NCI-H1417 (cell line): ENCODE data around the gene SRD5A1.
A peak's percentile ranks its signal among the peaks of the same experiment; 100 is the strongest.

Source experiments
- DNase-seq, 3 experiments: peaks; one replicate each; lab custom pipeline; 2025; lab: John Stamatoyannopoulos, UW

SRD5A1 gene

GRCh38 chr5:6713274-6714225, 80.3 kb downstream of the SRD5A1 start, which contains the start of gene TENT4A:
TSS of gene TENT4A (plus strand) at chr5:6713432. CDS start at chr5:6713984, 552 bp downstream.
- peak; percentile 54 to 97 (median 56) for DNase-seq

- DNase-seq: peak; percentile 27 to 55 (median 52)
Observed at GRCh38 chr5:6714226-6715041, 81.2 kb downstream of the SRD5A1 start.

- DNase-seq: peak in 1 of 3 experiments; percentile 34
Observed at GRCh38 chr5:6715271-6715670, 82.0 kb downstream of the SRD5A1 start.

GRCh38 chr5:6715758-6716628, 82.8 kb downstream of the SRD5A1 start:
- peak in 2 of 3 experiments; percentile 6 to 34 for DNase-seq

- no peak for DNase-seq
Observed at GRCh38 chr5:6716629-6717149, 83.4 kb downstream of the SRD5A1 start.

GRCh38 chr5:6717247-6717646, 84.0 kb downstream of the SRD5A1 start:
- no peak for DNase-seq

- DNase-seq: peak in 1 of 3 experiments; percentile 24
Observed at GRCh38 chr5:6717687-6718086, 84.4 kb downstream of the SRD5A1 start.

GRCh38 chr5:6718161-6718681, 85.0 kb downstream of the SRD5A1 start:
- no peak for DNase-seq

- DNase-seq: no peak
Observed at GRCh38 chr5:6718718-6719117, 85.5 kb downstream of the SRD5A1 start.

GRCh38 chr5:6719417-6719816, 86.2 kb downstream of the SRD5A1 start:
- peak in 1 of 3 experiments; percentile 6 for DNase-seq

GRCh38 chr5:6719896-6720560, 86.8 kb downstream of the SRD5A1 start:
- DNase-seq: no peak

GRCh38 chr5:6720561-6720921, 87.3 kb downstream of the SRD5A1 start:
- DNase-seq: no peak

- no peak for DNase-seq
Observed at GRCh38 chr5:6721442-6721841, 88.2 kb downstream of the SRD5A1 start.

GRCh38 chr5:6722015-6722414, 88.8 kb downstream of the SRD5A1 start:
- no peak for DNase-seq

- DNase-seq: no peak
Observed at GRCh38 chr5:6723122-6723815, 90.0 kb downstream of the SRD5A1 start.

- DNase-seq: no peak
Observed at GRCh38 chr5:6723816-6724300, 90.6 kb downstream of the SRD5A1 start.
